ENCODE results near the gene TH.
"Not testable (repeated sequence)": the region's sequence is repeated elsewhere in the genome, so short reads cannot be mapped to it uniquely, and the experiment has no call there.

Gene TH

DNA sequence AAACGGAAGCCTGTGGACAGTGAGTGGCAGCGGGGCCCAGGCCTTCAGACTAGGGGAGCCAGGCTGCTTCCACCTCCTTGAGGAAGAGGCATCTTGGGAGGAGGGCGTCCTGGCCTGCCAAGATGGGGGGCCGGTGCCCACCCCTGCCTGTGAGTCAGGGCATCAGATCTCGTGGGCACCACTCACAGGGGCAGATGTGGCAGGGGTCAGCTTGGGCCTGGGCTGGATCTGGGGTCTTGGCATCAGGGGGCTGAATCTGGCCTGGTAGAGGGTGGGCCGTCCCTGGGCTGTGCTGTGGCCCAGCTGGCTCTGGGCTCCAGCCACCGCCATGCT is 24.1 kb upstream of the TH start:
- DNase-seq, result no peak

GRCh38 chr11:2194877-2195755 is 23.5 kb upstream of the TH start:
- DNase-seq, result peak; percentile 12

- not testable (repeated sequence) for DNase-seq
Measured at GRCh38 chr11:2193888-2194595, 22.4 kb upstream of the TH start.

DNA sequence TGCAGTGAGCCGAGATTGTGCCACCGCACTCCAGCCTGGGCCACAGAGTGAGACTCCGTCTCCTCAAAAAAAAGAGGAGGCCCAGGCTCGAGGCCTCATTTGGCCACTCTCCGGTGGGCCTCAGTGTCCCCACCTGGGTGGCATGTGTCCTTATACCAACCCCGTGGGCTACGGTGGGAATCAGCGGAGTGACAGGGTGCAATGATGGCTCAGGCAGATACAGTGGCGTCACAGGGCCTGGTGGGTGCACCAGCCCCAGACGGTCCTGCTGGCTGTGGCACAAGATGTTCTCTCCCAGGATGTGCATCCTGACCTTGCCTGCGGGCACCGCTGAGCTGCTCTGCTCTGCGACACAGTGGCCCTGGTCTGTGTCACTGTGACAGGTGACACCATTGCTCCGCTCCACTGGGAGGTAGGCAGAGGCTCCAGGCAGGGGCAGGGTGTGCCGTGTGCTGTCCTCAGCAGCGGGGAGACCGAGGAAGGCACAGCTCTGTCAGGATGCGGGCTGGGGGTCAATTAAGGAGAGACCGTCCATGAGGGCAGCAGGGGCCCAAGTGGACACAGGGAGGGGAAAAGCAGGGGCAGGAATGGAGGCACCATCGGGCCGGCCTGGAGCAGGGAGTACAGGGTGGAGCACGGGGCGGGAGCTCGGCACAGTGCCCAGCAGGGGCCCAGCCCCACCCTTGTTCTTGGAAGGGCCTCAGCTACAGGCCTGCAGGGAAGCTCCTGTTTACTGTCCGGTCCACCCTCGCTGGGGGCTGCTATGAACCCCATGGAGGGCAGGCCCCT is 21.7 kb upstream of the TH start:
- DNase-seq, result no peak

- DNase-seq, result no peak
Measured at GRCh38 chr11:2192435-2192834, 20.8 kb upstream of the TH start.

GRCh38 chr11:2191883-2192282 is 20.3 kb upstream of the TH start:
- no peak for DNase-seq

- DNase-seq, result no peak
Measured at GRCh38 chr11:2190657-2191471, 19.2 kb upstream of the TH start.

DNA sequence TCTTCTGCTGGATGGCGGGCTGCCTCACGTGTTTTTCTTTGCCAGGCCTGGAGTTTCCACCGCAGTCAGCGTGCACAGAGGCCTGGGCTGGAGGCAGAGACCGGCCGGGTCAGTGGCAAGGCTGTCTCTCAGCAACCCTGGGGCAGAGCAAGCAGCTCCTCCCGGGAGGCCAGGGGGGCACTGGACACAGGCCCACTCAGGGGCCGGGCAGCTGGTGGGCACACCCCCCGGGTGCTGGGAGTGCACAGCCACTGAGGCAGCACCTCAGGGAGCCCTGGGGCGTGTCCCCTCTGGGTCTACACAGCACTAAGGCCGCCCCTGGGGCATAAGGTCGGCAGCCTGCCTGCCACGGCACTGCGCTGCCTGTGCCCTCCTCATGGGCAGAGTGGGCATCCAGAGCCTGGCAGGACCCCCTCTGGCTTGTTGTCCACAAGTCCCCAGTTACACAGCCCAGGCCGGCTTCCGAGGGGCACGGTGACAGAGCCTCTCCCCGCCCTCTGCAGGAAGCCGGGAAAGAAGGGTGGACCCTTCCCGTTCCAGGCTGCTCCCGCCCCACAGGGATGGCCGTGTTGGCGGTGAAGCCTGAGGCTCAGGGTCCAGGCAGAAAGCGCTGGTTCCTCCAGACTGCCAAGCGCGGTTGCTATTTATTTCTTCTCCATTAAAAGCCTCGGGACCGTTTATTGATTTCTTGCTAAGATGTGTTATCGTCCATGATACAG is 18.5 kb upstream of the TH start:
- DNase-seq, result no peak

- no peak for DNase-seq
Measured at GRCh38 chr11:2188745-2189144, 17.1 kb upstream of the TH start.

- no peak for DNase-seq
Measured at GRCh38 chr11:2187280-2187707, 15.7 kb upstream of the TH start.

DNA sequence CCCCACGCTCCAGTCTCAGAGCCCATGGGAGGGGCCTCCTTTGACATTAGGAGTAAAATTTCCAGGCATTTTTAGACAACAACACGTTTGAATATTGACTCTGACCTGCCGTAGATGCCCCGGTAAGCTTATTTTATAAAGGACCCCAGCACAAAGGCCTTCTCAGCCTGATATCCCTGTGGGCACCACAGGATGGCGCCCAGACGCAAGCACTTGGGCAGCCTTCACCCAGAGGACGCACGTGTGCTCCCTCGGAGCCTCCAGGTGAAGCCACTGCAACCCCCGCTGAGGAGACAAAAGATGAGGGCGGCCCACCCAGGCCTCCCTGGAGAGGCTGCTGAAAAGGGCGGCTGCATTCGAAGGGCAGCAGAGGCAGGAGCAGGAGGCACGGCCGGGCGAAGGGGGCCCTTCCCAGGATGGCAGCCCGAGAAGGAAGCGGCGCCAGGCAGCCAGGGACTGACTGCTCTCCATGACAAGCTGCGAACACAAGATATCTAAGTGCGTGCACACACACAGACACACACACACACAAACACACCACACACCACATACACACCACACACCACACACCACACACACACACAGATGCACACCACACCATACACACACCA is 15.2 kb upstream of the TH start:
- peak; percentile 17 for DNase-seq

DNA sequence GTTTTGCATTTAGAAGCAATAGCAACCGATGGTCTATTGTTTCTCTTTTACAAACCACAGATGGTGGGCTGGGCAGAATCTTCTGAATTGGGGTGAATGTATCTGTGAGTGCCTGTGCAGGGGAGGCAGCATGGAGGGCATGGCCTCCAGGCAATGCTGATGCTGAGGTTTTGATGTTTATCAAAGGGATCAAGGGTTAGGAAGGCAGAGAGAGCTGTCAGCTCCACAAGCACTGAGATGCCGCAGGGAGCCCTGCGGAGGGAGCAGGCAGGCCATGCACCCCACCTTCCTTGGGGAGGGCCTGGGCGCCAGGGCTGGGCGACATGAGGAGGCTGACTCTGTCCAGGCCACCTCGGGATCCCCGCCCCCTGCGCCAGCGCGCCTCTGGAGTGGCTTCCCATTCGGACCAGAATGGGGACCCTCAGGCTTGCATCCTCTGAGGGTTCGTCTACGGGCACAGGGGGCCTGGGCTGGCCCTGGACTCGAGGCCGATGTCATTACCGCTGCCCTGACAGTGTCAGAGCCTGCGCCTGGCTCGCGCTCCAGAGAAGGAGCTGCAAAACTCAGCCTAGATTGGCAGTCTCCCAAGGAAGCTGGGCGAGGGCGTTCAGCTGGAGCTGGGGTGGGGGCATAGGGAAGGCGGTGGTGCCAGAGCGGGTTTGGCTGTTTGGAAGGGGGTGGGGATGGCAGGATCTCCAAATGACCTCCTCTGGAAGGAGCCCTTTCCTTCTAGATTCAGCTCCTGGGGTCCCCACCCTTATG is 13.9 kb upstream of the TH start:
- DNase-seq, result no peak

- DNase-seq, result no peak
Measured at GRCh38 chr11:2182692-2183474, 11.3 kb upstream of the TH start.

GRCh38 chr11:2182075-2182474 is 10.5 kb upstream of the TH start:
- DNase-seq, result no peak

DNA sequence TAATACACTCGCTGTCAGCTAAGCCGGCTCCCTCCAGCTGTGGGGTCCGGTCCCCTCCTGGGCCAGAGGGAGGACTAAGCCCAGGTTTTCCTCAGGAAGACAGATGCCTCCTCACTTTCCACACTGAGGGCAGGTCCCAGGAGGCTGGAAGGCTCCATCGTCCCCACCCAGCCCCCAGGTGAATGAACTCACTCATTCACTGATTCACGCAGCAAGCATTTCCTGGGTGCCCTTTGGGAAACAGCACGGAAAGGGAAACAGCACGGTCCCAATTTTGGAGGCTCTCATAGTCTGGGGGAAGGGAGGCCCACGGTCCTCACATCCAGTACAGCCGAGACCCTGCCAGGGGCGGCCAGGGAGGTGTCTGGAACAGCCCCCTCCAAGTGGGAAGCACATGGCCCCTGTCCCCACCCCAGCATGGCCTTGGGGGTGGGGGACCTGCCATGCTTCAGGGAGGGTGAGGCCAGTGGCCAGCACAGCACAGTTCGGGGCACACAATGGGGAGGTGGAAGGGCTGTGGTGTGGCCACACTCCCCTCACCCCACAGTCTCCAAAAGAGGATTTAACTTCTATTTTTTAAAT is 9.3 kb upstream of the TH start:
- DNase-seq, result no peak

GRCh38 chr11:2180347-2180746 is 8.7 kb upstream of the TH start:
- no peak for DNase-seq

DNA sequence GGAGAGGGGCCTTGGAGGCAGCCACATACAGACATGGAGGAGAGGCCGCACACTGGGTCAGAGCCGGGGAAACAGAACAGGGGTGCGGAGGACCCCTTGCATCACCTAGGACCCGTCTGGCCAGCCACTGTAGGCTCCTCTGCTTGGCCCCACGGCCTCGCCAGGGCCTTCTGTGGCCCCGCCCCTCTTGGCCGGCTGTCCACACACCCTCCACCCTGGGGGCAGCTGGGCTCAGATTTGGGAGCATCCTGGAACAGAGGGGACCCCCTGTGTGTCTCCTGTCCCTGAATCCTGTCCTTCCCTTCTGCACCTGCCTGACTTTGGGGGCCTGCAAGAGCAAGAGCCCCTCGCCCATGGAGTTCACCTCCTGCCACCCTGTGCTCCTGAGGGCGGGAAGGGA is 7.9 kb upstream of the TH start:
- DNase-seq, result no peak

DNA sequence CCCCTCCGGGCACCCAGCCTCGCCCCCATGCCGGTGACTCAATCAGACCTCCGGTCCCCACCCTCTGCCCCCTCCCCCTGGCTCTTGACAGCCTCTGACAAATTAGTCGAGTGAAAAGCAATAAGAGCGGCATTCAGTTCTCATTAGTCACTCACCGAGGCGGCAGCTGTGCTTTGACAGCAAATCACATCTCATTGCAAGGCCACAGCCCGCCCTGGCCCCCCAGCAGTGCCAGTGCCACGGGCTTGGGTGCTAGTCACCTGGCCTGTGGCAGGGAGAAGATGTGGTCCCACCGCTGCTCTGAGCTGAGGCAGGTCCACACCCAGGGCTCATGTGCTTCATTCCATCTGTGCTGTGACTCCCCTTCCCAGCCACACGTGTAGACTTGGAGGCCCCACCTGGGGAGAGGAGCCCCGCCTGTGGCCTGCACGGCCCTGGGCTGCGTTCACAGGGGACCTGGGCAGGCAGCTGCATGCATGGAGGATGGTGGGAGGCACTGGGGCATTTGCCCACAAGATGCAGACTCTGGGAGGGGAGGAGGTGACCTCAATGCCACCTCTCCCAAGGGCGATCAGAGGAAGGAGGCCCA is 7.4 kb upstream of the TH start:
- DNase-seq, result peak; percentile 75
